HG03103 (cell line): Measurements from ENCODE around the gene CORO2B.
"Not testable (repeated sequence)": the region's sequence is repeated elsewhere in the genome, so short reads cannot be mapped to it uniquely, and the experiment has no call there.

Source experiments
- ATAC-seq: cut with Tn5 transposase; IDR thresholded peaks from one replicate; pipeline ENCODE4 v1.9.1; 2021; ENCODE audit warnings: low read depth; ENCODE audit not compliant: unreplicated experiment

Gene CORO2B

GRCh38 chr15:68751622-68752021 lies 172.8 kb downstream of the CORO2B start:
- no peak for ATAC-seq

GRCh38 chr15:68755731-68756130 lies 176.9 kb downstream of the CORO2B start:
- ATAC-seq, result no peak

DNA sequence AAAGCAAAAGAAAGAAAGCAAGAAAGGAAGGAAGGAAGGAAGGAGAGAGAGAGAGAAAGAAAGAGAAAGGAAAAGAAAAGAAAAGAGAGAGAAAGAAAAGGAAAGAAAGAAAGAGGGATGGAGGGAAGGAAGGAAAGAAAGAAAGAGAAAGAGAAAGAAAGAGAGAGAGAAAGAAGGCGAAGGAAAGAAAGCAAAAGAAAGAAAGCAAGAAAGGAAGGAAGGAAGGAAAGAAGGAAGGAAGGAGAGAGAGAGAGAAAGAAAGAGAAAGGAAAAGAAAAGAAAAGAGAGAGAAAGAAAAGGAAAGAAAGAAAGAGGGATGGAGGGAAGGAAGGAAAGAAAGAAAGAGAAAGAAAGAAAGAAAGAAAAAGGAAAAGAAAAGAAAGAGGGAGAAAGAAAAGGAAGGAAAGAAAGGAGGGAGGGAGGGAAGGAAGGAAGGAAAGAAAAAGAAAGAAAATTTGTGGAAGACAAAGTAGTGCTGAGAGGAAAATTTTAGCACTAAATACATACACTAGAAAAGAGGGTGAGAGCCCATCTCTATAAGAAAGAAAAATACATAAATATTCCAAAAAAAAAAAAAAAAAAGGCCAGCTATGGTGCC lies 181.3 kb downstream of the CORO2B start:
- ATAC-seq, result not testable (repeated sequence)

- ATAC-seq, result no peak
Observed at GRCh38 chr15:68763063-68763462, 184.3 kb downstream of the CORO2B start.

DNA sequence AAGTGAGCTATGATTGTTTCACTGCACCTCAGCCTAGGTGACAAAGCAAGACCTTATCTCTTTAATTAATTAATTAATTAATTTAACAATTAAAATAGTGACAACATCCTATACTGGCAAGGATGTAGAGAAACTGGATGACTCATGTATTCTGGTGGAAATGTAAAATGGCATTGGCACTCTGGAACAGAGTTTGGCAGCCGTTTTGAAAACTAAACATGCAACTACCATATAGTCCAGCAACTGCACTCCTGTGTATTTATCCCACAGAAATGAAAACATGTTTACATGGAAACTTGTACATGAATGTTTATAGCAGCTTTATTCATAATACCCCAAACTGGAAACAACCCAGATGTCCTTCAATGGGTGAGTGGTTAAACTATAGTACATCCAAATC lies 185.3 kb downstream of the CORO2B start:
- ATAC-seq, result no peak

GRCh38 chr15:68765602-68766368 lies 187.0 kb downstream of the CORO2B start:
- no peak for ATAC-seq

DNA sequence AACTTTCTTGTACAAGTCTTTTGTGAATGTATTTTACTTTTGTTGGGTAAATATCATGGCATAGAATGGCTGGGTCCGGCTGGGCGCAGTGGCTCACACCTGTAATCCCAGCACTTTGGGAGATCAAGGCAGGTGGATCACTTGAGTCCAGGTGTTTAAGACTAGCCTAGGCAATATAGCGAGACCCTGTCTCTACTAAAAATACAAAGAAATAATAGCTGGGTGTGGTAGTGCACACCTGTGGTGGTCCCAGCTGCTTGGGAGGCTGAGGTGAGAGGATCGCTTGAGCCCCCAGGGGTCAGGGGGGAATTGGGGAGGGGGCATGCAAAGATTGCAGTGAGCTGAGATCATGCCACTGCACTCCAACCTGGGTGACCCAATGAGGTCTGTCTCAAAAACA lies 189.0 kb downstream of the CORO2B start:
- ATAC-seq, result no peak

DNA sequence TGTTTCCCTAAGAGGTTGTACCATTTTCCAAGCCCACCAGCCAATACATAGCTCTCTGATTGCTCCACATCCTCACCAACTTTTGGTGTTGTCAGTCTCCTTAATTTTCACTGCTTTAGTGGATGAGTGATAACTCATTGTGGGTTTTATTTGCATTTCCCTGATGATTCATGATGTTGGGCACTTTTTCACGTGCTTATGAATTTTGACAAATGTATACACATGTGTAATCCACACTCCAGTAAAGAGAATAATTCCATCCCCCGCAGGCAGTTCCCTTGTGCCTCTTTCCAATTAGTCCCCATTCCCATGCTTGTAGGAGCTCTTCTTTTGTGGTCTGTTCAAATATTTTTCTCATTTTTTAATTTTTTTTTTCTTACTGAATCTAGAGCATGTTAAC lies 189.5 kb downstream of the CORO2B start:
- no peak for ATAC-seq

GRCh38 chr15:68769702-68770101 lies 190.9 kb downstream of the CORO2B start:
- ATAC-seq, result no peak

DNA sequence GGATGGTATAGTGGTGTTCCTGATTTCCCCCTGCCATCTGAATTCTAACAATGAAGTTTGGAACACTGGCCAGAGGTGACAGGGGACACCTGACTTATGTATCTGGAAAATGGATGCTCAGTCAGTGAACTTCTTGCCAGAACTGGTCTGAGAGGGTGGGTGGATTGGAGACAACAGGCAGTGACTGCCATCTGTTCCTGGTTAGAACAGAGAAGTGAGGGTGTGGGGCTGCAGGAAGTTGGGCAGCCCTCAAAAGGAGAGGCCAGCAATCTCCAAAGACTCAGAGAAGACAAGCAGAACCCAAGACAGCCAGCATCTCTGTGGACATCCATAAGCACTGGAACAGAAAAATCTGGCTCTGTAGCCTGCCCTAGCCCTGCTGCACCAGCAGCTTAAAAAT lies 191.4 kb downstream of the CORO2B start:
- ATAC-seq, result no peak

DNA sequence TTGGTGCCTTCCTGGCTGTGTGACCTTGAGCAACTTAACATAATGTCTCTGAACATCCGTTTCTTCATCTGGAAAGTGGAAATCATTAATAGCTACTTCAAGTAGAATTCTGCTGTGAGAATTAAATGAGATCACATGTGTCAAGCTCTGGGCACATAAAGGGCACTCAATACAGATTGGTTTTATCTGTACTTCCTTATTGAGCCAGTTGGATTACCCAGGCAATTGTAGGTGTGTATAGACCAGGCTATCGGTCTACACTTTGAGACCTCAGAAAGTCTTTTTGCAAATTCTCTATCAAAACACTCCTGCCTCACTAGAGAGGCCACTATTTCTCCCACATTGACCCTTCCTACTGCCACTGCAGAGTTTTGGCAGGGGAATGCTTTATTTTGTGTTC lies 194.2 kb downstream of the CORO2B start:
- ATAC-seq, result no peak

DNA sequence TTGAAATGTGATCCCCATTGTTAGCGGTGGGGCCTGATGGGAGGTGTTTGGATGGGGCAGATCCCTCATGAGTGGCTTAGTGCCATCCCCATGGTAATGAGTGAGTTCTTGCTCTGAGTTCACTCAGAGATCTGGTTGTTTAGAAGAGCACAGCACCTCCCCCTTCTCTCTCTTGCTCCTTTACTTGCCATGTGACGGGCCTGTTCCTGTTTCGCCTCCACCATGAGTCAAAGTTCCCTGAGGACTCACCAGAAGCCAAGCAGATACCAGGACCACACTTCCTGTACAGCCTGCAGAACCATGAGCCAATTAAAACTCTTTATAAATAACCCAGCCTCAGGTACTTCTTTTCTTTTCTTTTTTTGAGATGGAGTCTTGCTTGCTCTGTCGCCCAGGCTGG lies 195.3 kb downstream of the CORO2B start:
- ATAC-seq, result no peak

DNA sequence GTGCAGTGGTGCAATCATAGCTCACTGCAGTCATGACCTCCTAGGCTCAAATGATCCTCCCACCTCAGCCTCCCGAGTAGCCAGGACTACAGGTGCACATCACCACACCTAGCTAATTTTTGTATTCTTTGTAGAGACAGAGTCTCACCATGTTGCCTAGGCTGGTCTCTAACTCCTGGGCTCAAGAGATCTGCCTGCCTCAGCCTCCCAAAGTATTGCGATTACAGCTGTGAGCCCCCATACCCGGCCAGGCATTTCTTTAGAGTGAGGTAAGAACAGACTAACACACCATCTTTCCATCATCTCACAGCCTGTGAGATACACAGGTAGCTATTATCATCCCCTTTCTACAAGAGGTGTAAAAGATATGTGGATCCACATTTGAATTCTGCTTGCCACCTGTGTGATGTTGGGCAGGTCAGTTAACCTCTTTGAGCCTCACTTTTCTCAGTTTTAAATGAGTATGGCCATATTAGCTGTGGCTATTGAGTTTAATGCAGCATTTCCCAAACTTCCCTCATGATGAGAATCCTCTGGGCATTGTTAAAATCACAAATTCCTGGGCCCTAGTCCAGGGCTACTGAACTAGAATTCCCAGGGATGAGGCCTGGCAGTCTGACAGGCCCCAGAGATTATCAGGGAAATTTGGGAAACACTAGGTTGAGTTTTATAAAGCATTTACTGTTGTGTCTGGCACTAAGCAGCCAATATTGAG lies 195.9 kb downstream of the CORO2B start:
- ATAC-seq, result no peak

GRCh38 chr15:68775236-68775577 lies 196.4 kb downstream of the CORO2B start:
- ATAC-seq, result no peak

- ATAC-seq, result no peak
Observed at GRCh38 chr15:68775671-68776476, 197.1 kb downstream of the CORO2B start.

DNA sequence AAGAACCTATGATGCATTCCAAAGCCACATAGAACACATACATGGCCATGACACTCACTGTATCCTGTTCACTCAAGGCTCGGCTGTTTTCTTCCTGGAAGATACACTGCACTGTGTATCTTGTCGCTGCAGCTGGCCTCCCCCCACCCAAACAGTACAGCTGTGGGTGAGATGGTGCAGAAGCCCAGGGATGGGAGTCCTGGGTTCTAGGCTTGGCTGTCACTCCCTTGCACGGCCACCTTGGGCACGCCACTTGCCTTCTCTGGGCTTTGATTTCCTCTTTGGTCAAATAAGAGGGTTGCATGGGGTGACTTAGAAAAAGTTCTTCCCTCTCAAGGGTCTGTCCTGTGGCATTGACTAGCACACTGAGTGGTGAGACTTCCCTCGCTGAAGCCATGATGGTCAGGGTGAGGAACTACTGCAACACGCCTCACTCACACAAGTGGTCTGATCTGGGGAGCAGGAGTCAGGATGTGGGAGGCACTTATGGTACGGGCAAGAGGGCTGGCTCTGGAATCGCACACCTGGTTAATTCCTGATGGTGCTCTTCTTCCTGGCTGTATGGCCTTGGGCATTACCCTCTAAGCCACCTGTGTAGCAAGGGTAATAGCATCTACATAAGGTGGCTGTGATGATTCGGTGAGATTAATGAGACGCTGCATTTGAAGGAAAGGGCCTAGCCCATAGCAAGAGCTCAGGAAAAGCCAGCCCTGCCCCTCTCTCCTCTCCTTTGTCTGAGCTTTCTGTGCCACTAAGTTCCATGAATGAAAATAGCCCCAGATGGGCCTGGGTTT lies 197.9 kb downstream of the CORO2B start:
- no peak for ATAC-seq
